Esophagus (tissue), 2 donors: Measurements from ENCODE around the gene UBA5. TPM values are rescaled to one million over a fixed set of nuclear protein-coding genes. Genes with fewer than 3 reads are reported as not detected.
A peak's percentile ranks its signal among the peaks of the same experiment; 100 is the strongest.

Experiments
- H3K27ac ChIP-seq, 2 donors: one replicate each; pipeline ENCODE4 v1.5.1; 2013; ENCODE audit warnings: low read depth in 2 of 2, mild to moderate bottlenecking in 2 of 2, inconsistent platforms in 1 of 2, low read length in 1 of 2, moderate library complexity in 1 of 2
- H3K27me3 ChIP-seq, 2 donors: one replicate each; pipeline ENCODE4 v1.6.1; 2013; ENCODE audit warnings: low read length in 2 of 2, control low read depth in 1 of 2, mild to moderate bottlenecking in 1 of 2; ENCODE audit not compliant: insufficient read depth in 2 of 2, control insufficient read depth in 1 of 2
- H3K36me3 ChIP-seq, 2 donors: one replicate each; pipeline ENCODE4 v1.6.1; 2013; ENCODE audit warnings: low read length in 1 of 2; ENCODE audit not compliant: control insufficient read depth in 2 of 2, insufficient read depth in 2 of 2
- H3K4me1 ChIP-seq, 2 donors: one replicate each; pipeline ENCODE4 v1.6.1; 2013; ENCODE audit warnings: low read length in 1 of 2; ENCODE audit not compliant: control insufficient read depth in 2 of 2, insufficient read depth in 2 of 2
- H3K4me3 ChIP-seq, 2 donors: one replicate each; pipeline ENCODE4 v1.5.1; 2013; ENCODE audit warnings: low read length in 2 of 2, mild to moderate bottlenecking in 2 of 2, low read depth in 1 of 2, moderate library complexity in 1 of 2
- H3K9me3 ChIP-seq, 2 donors: one replicate each; pipeline ENCODE4 v1.6.1; 2013; ENCODE audit warnings: mild to moderate bottlenecking in 2 of 2, low read depth in 1 of 2, low read length in 1 of 2, moderate library complexity in 1 of 2; ENCODE audit not compliant: control insufficient read depth in 2 of 2, insufficient read depth in 1 of 2
- WGBS, 2 donors: extraction: QIAGEN DNeasy Blood & Tissue Kit; methylation state at CpG; one replicate each; pipeline ENCODE4 v1.1.7; 2013; 5-methylcytosine and 5-hydroxymethylcytosine counted together
- polyA plus RNA-seq, 2 donors: library from polyadenylated mRNA; stranded (reverse); fragments of 200-250 nt; gene quantifications; one replicate each; pipeline ENCODE4 v1.2.3, GENCODE V29; 2013
- donor health status: healthy with polysubstance abuse.
- donor health status: Bipolar disorder and iron deficiency.

UBA5 gene
- polyA plus RNA-seq, 2 donors: 16.3 to 19.2 TPM

DNA sequence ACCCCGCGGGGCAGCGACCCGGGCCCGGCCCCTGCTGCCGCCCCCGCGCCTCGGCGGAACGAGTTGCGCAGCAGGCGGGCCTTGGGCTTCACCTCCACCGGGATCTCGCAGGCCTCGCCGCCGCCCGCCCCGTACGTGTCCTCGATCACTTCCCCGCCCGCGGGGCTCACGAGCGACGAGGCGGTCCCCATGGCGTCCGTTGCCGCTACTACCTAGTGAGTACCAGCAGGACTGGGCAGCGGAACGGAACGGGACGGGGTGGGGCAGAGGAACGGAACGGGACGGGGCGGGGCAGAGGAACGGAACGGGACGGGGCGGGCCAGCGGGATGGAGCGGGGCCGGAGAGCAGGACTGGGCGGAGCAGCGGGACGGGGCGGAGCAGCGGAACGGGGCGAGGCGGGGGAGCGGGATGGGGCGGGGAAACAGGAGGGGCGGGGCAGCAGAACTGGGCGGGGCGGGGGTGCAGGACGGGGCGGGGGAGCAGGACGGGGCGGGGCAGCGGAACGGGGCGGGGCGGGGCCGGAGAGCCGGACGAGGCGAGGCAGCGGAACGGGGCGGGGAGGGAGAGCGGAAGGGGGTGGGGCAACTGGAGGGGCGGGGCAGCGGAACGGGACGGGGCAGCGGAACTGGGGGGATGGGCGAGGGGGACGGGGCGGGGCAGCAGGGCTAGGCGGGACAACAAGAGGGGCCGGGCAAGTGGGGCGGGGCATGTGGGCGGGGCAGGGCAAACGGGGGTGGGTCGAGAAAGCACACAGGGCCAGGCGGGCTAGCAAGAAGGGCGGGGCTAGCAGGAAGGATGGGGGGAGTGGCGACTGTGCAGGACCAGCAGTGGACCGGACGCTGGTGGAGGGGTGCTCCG, 62.3 kb downstream of the UBA5 start, which contains the start of gene NPHP3:
NPHP3 (minus strand) TSS at position 245 of the 859 bp plus-strand sequence; CDS start at position 191, 54 bp downstream.
- H3K27ac ChIP-seq: peak within 1 kb of the TSS; percentile 98
- H3K9me3 ChIP-seq: no peaks in the 10 kb centered on the region
- peaks cover 0 to 2% of the 10 kb centered on the region in 2 donors for H3K36me3 ChIP-seq
- H3K27me3 ChIP-seq: no peaks in the 10 kb centered on the region
- H3K4me3 ChIP-seq: peak within 1 kb of the TSS; percentile 95 to 99
- H3K4me1 ChIP-seq: no peaks in the 10 kb centered on the region
- WGBS, 2 donors: 1 to 2% methylated on average over 64 to 93 of the region's 96 CpGs

GRCh38 chr3:132723024-132723950, 63.2 kb downstream of the UBA5 start:
- WGBS, 2 donors: 13 to 14% methylated on average over 19 of the region's 19 CpGs
- no peaks in the 10 kb centered on the region for H3K9me3 ChIP-seq
- H3K27ac ChIP-seq: peak overlapping the region; percentile 84 to 90
- peaks cover 0 to 2% of the 10 kb centered on the region in 2 donors for H3K36me3 ChIP-seq
- H3K4me1 ChIP-seq: no peaks in the 10 kb centered on the region
- no peaks in the 10 kb centered on the region for H3K27me3 ChIP-seq
- H3K4me3 ChIP-seq: peak overlapping the region; percentile 53 to 60

- no peaks in the 10 kb centered on the region for H3K36me3 ChIP-seq
- no peaks in the 10 kb centered on the region for H3K9me3 ChIP-seq
- WGBS, 2 donors: 12 to 13% methylated on average over 2 of the region's 2 CpGs
- no peak overlapping the region for H3K27ac ChIP-seq
- no peaks in the 10 kb centered on the region for H3K27me3 ChIP-seq
- H3K4me3 ChIP-seq: no peak overlapping the region
- no peaks in the 10 kb centered on the region for H3K4me1 ChIP-seq
These were observed 66.3 kb downstream of the UBA5 start for GRCh38 chr3:132726341-132726823.

Other genes with a start within 250 kb of the UBA5 start
- gene DNAJC13, start 242.8 kb upstream of the UBA5 start, polyA plus RNA-seq: 1 to 10 TPM; 5.9 to 7.4 TPM
- under 1 TPM; 0.18 to 0.21 TPM for gene ACKR4, start 63.1 kb upstream of the UBA5 start, polyA plus RNA-seq
- 10 to 100 TPM in 1 of 2 donors, 1 to 10 TPM in 1; 8.4 to 10.6 TPM for gene ACAD11, start 520 bp upstream of the UBA5 start, polyA plus RNA-seq
- gene NPHP3, start 62.1 kb downstream of the UBA5 start, polyA plus RNA-seq: 10 to 100 TPM in 1 of 2 donors, 1 to 10 TPM in 1; 5.4 to 12.7 TPM